H9 (cell line): ENCODE data around the gene PRPH. TPM values are rescaled to one million over a fixed set of nuclear protein-coding genes. Genes with fewer than 3 reads are reported as not detected.
"Not testable (repeated sequence)": the region's sequence is repeated elsewhere in the genome, so short reads cannot be mapped to it uniquely, and the experiment has no call there.

Experiments used
- DNase-seq: peaks from one replicate; pipeline ENCODE4 v3.0.0-alpha.2; 2017
- H2AFZ ChIP-seq: one replicate; pipeline ENCODE4 v1.6.1; 2013; ENCODE audit warnings: mild to moderate bottlenecking, low read length, control low read depth, moderate library complexity
- H2AK5ac ChIP-seq: 2 replicates; pipeline ENCODE4 v1.6.1; 2013; ENCODE audit warnings: low read length, control low read depth, mixed read lengths; ENCODE audit not compliant: insufficient read length
- H2BK120ac ChIP-seq: one replicate; pipeline ENCODE4 v1.6.1; 2013; ENCODE audit warnings: low read depth, mild to moderate bottlenecking, low read length, control low read depth, inconsistent platforms; ENCODE audit not compliant: poor library complexity, severe bottlenecking
- H2BK12ac ChIP-seq: 2 replicates; pipeline ENCODE4 v1.6.1; 2013; ENCODE audit warnings: low read length, control low read depth, mixed read lengths, low read depth; ENCODE audit not compliant: insufficient read length
- H2BK15ac ChIP-seq: 2 replicates; pipeline ENCODE4 v1.6.1; 2013; ENCODE audit warnings: low read depth, low read length, control low read depth
- H2BK20ac ChIP-seq: one replicate; pipeline ENCODE4 v1.6.1; 2013; ENCODE audit warnings: low read depth, mild to moderate bottlenecking, low read length, control low read depth, inconsistent platforms; ENCODE audit not compliant: poor library complexity, severe bottlenecking
- H2BK5ac ChIP-seq: 2 replicates; pipeline ENCODE4 v1.6.1; 2013; ENCODE audit warnings: low read length, control low read depth, mixed read lengths; ENCODE audit not compliant: insufficient read length
- H3K14ac ChIP-seq: 2 replicates; pipeline ENCODE4 v1.6.1; 2013; ENCODE audit warnings: low read length, control low read depth; ENCODE audit not compliant: insufficient read depth
- H3K18ac ChIP-seq: 2 replicates; pipeline ENCODE4 v1.6.1; 2013; ENCODE audit warnings: low read depth, mild to moderate bottlenecking, mixed read lengths, low read length, control low read depth; ENCODE audit not compliant: insufficient read length
- H3K23ac ChIP-seq: 2 replicates; pipeline ENCODE4 v1.6.1; 2013; ENCODE audit warnings: low read length, control low read depth, mixed read lengths, low read depth; ENCODE audit not compliant: insufficient read length
- H3K23me2 ChIP-seq: 2 replicates; pipeline ENCODE4 v1.6.1; 2013; ENCODE audit warnings: low read depth, mild to moderate bottlenecking, mixed read lengths, low read length, control low read depth; ENCODE audit not compliant: insufficient read length, poor library complexity, severe bottlenecking
- H3K27ac ChIP-seq: 2 replicates; pipeline ENCODE4 v1.5.1; 2013; ENCODE audit warnings: low read length, control low read depth, mixed read lengths, low read depth; ENCODE audit not compliant: insufficient read length
- H3K27me3 ChIP-seq: 2 replicates; pipeline ENCODE4 v1.6.1; 2013; ENCODE audit warnings: low read length, control low read depth, inconsistent platforms; ENCODE audit not compliant: insufficient read depth
- H3K4ac ChIP-seq: 2 replicates; pipeline ENCODE4 v1.6.1; 2013; ENCODE audit warnings: low read depth, mild to moderate bottlenecking, control low read depth, inconsistent platforms, low read length, moderate library complexity
- H3K4me1 ChIP-seq: 2 replicates; pipeline ENCODE4 v1.6.1; 2013; ENCODE audit warnings: low read length, control low read depth, inconsistent platforms; ENCODE audit not compliant: insufficient read depth
- H3K4me2 ChIP-seq: 2 replicates; pipeline ENCODE4 v1.6.1; 2013; ENCODE audit warnings: low read length, control low read depth, mixed read lengths; ENCODE audit not compliant: insufficient read length, insufficient read depth
- H3K56ac ChIP-seq: 2 replicates; pipeline ENCODE4 v1.6.1; 2013; ENCODE audit warnings: low read depth, mild to moderate bottlenecking, mixed read lengths, low read length, control low read depth; ENCODE audit not compliant: insufficient read length
- H3K79me1 ChIP-seq: 2 replicates; pipeline ENCODE4 v1.6.1; 2013; ENCODE audit warnings: low read depth, mild to moderate bottlenecking, moderate library complexity, low read length, control low read depth, inconsistent platforms; ENCODE audit not compliant: insufficient read depth, poor library complexity, severe bottlenecking
- H3K79me2 ChIP-seq: 2 replicates; pipeline ENCODE4 v1.6.1; 2013; ENCODE audit warnings: low read length, control low read depth, inconsistent platforms; ENCODE audit not compliant: insufficient read depth
- H3K9ac ChIP-seq: 2 replicates; pipeline ENCODE4 v1.6.1; 2013; ENCODE audit warnings: low read length, control low read depth, mixed read lengths; ENCODE audit not compliant: insufficient read length; ENCODE audit errors: extremely low read depth
- H3K9me3 ChIP-seq: one replicate; pipeline ENCODE4 v1.6.1; 2013; ENCODE audit warnings: low read depth, low read length, inconsistent platforms; ENCODE audit not compliant: control insufficient read depth
- H3T11ph ChIP-seq: one replicate; pipeline ENCODE4 v1.6.1; 2013; ENCODE audit warnings: mild to moderate bottlenecking, low read length, control low read depth, inconsistent platforms
- H4K20me1 ChIP-seq: one replicate; pipeline ENCODE4 v1.6.1; 2013; ENCODE audit not compliant: control insufficient read depth, insufficient read length, insufficient read depth
- H4K5ac ChIP-seq: 2 replicates; pipeline ENCODE4 v1.6.1; 2013; ENCODE audit warnings: low read depth, mild to moderate bottlenecking, mixed read lengths, low read length, control low read depth; ENCODE audit not compliant: insufficient read length
- H4K8ac ChIP-seq: replicated peaks from 2 replicates; pipeline ENCODE4 v1.6.1; 2013; ENCODE audit warnings: low read length, control low read depth, mixed read lengths, low read depth; ENCODE audit not compliant: insufficient read length
- H4K91ac ChIP-seq: 2 replicates; pipeline ENCODE4 v1.6.1; 2013; ENCODE audit warnings: low read depth, mild to moderate bottlenecking, moderate library complexity, mixed read lengths, low read length, control low read depth; ENCODE audit not compliant: insufficient read length
- H3K27ac Mint-ChIP-seq, 3 experiments: 2 replicates in 2 of 3; 3 replicates in 1 of 3; pipeline ENCODE4 v1.8.0; 2020 to 2021; ENCODE audit warnings: mixed read lengths in 3 of 3, mild to moderate bottlenecking in 1 of 3, moderate library complexity in 1 of 3
- H3K27me3 Mint-ChIP-seq: 2 replicates; pipeline ENCODE4 v1.8.0; 2021; ENCODE audit warnings: low read depth, mild to moderate bottlenecking, moderate library complexity, mixed read lengths
- H3K36me3 Mint-ChIP-seq, 3 experiments: 2 replicates in 2 of 3; 3 replicates in 1 of 3; pipeline ENCODE4 v1.8.0; 2020 to 2021; ENCODE audit warnings: low read depth in 3 of 3, mixed read lengths in 3 of 3; ENCODE audit not compliant: insufficient read depth in 1 of 3
- H3K4me1 Mint-ChIP-seq, 2 experiments: 2 replicates each; pipeline ENCODE4 v1.8.0; 2020; ENCODE audit warnings: mixed read lengths in 2 of 2
- H3K4me3 Mint-ChIP-seq, 2 experiments: 2 replicates in 1 of 2; 3 replicates in 1 of 2; pipeline ENCODE4 v1.8.0; 2020 to 2021; ENCODE audit warnings: mild to moderate bottlenecking in 2 of 2, mixed read lengths in 2 of 2, moderate library complexity in 1 of 2
- H3K9me3 Mint-ChIP-seq, 2 experiments: 2 replicates in 1 of 2; 3 replicates in 1 of 2; pipeline ENCODE4 v1.8.0; 2020; ENCODE audit warnings: mild to moderate bottlenecking in 2 of 2, mixed read lengths in 2 of 2, moderate library complexity in 1 of 2
- WGBS: extraction: QIAGEN DNeasy Blood & Tissue Kit; methylation state at CpG from one replicate; pipeline ENCODE4 v1.1.7; 2013; ENCODE audit warnings: missing lambda C conversion rate, low lambda C conversion rate, mixed read lengths; ENCODE audit not compliant: insufficient read length; ENCODE audit errors: extremely low coverage; 5-methylcytosine and 5-hydroxymethylcytosine counted together
- total RNA-seq: library from RNA; stranded (reverse); gene quantifications from 2 replicates; pipeline ENCODE4 v1.2.1, GENCODE V29; 2021

Gene PRPH
- total RNA-seq, 1 experiment from 2014 or later: 1.1 TPM

GRCh38 chr12:49320411-49321103, 25.6 kb downstream of the PRPH start:
- H3K9me3 Mint-ChIP-seq, H3K27me3 ChIP-seq, DNase-seq, H3K4me2 ChIP-seq, H3K4me3 Mint-ChIP-seq, H3K56ac ChIP-seq, H3K14ac ChIP-seq, H3K23ac ChIP-seq, H3K27ac ChIP-seq, H2BK12ac ChIP-seq, H3K79me2 ChIP-seq, H2BK15ac ChIP-seq, H3K79me1 ChIP-seq, H3K27ac Mint-ChIP-seq, H3K9ac ChIP-seq, H3K27me3 Mint-ChIP-seq, H4K8ac ChIP-seq, H3K4ac ChIP-seq, H2AFZ ChIP-seq, H3K18ac ChIP-seq, H2BK20ac ChIP-seq, H3K4me1 ChIP-seq, H2AK5ac ChIP-seq, H3K9me3 ChIP-seq, H4K91ac ChIP-seq, H3K23me2 ChIP-seq, H4K20me1 ChIP-seq, H3T11ph ChIP-seq, H2BK120ac ChIP-seq, H2BK5ac ChIP-seq, H4K5ac ChIP-seq: not testable (repeated sequence)
- H3K36me3 Mint-ChIP-seq: peaks cover 2 to 17% (median 10%) of the 10 kb centered on the region in 3 experiments; a peak in 5 of 7 replicates
- H3K4me1 Mint-ChIP-seq: peaks cover 10 to 21% of the 10 kb centered on the region in 2 experiments
- WGBS: no CpG with 5 or more reads among the region's 9 CpGs
